GM12878 (cell line): ENCODE data around the gene ACTG1. TPM values are rescaled to one million over a fixed set of nuclear protein-coding genes. Genes with fewer than 3 reads are reported as not detected.

ENCODE experiments used
- ATAC-seq: fragments of 200-7000 bp; cut with Tn5 transposase; 3 replicates; pipeline ENCODE4 v1.9.1; 2020; ENCODE audit warnings: mild to moderate bottlenecking, moderate library complexity
- BruUV-seq: library from RNA; stranded (reverse); fragments of 400-500 nt; replicated peaks from 2 replicates; lab custom pipeline; 2021; lab: Mats Ljungman, UMichigan
- CTCF ChIA-PET: fragments of 300-600 bp; sonication (Branson Sonifier 250); formaldehyde crosslinking; extraction: SDS; loops from one replicate; lab custom pipeline; 2021; ENCODE audit warnings: inconsistent platforms; lab: Yijun Ruan, JAX
- POLR2A ChIA-PET: fragments of 350-600 bp; formaldehyde crosslinking; extraction: SDS; loops from one replicate; lab custom pipeline; 2021; ENCODE audit warnings: inconsistent platforms; lab: Charles Lee
- RAD21 ChIA-PET: fragments of 300-600 bp; sonication (Branson Sonifier 250); formaldehyde crosslinking; loops from one replicate; lab custom pipeline; 2023; ENCODE audit warnings: antibody characterized with exemption; ENCODE audit not compliant: unreplicated experiment; lab: Charles Lee
- SMC1A ChIA-PET: fragments of 300-600 bp; sonication (Branson Sonifier 250); formaldehyde crosslinking; loops from one replicate; lab custom pipeline; 2023; ENCODE audit not compliant: unreplicated experiment, uncharacterized antibody; lab: Charles Lee
- DNase-seq: peaks from one replicate; pipeline ENCODE4 v3.0.0-alpha.2; 2011; ENCODE audit warnings: low read depth, low spot score
- FAIRE-seq: peaks from 3 replicates; lab custom pipeline; 2011; peaks lifted over from hg19 to GRCh38; lab: Jason Lieb, UNC
- H2AFZ ChIP-seq: 2 replicates; pipeline ENCODE4 v1.6.0; 2011; ENCODE audit warnings: low read depth, low read length, control low read depth; ENCODE audit not compliant: control insufficient read depth
- H3K27ac ChIP-seq: 2 replicates; pipeline ENCODE4 v1.5.1; 2011; ENCODE audit warnings: control low read depth; ENCODE audit not compliant: control insufficient read depth, insufficient read depth
- H3K27me3 ChIP-seq, 2 experiments: replicated peaks in 1 of 2; 2 replicates each; pipeline versions ENCODE4 v1.6.0 to v1.6.1; 2011; ENCODE audit warnings: low read length in 1 of 2; ENCODE audit not compliant: control insufficient read depth in 2 of 2, insufficient read depth in 2 of 2
- H3K36me3 ChIP-seq, 2 experiments: 2 replicates each; pipeline ENCODE4 v1.5.1; 2011; ENCODE audit warnings: low read length in 1 of 2; ENCODE audit not compliant: control insufficient read depth in 2 of 2, insufficient read depth in 2 of 2
- H3K4me1 ChIP-seq: 2 replicates; pipeline ENCODE4 v1.6.1; 2011; ENCODE audit warnings: mild to moderate bottlenecking, low read length, moderate library complexity, mixed read lengths; ENCODE audit not compliant: control insufficient read depth, insufficient read depth
- H3K4me2 ChIP-seq: 2 replicates; pipeline ENCODE4 v1.6.0; 2011; ENCODE audit warnings: control low read depth; ENCODE audit not compliant: control insufficient read depth, insufficient read depth
- H3K4me3 ChIP-seq: fragments of 200-600 bp; sonication (generic); 2 replicates; pipeline ENCODE4 v1.5.1; 2016
- H3K79me2 ChIP-seq: 2 replicates; pipeline ENCODE4 v1.6.0; 2011; ENCODE audit warnings: low read length; ENCODE audit not compliant: control insufficient read depth, insufficient read depth
- H3K9ac ChIP-seq: 2 replicates; pipeline ENCODE4 v1.8.0; 2011; ENCODE audit warnings: low read length, control low read depth, mixed read lengths; ENCODE audit not compliant: control insufficient read depth, insufficient read depth
- H3K9me3 ChIP-seq: replicated peaks from 3 replicates; pipeline ENCODE4 v1.5.1; 2011; ENCODE audit warnings: mild to moderate bottlenecking, low read length; ENCODE audit not compliant: control insufficient read depth, insufficient read depth
- H4K20me1 ChIP-seq: 2 replicates; pipeline ENCODE4 v1.6.0; 2011; ENCODE audit not compliant: control insufficient read depth, insufficient read depth
- CBX3 ChIP-seq: fragments of 200-600 bp; sonication (generic); IDR thresholded peaks from 2 replicates; pipeline ENCODE4 v1.6.1; 2016; ENCODE audit warnings: low read depth, borderline replicate concordance
- TCF7 ChIP-seq: IDR thresholded peaks from 2 replicates; pipeline ENCODE4 v1.6.1; 2014; ENCODE audit warnings: antibody characterized with exemption, borderline replicate concordance
- WGBS: methylation state at CpG from one replicate; pipeline ENCODE4 v1.1.6; 2016; ENCODE audit warnings: low lambda C conversion rate; ENCODE audit not compliant: insufficient replicate concordance, insufficient coverage; ENCODE audit errors: missing lambda C conversion rate; 5-methylcytosine and 5-hydroxymethylcytosine counted together
- in situ Hi-C: fragments of 300-500 bp; cut with MboI; formaldehyde crosslinking; loops from 9 replicates; pipeline ENCODE4 v1.14.3; 2018; ENCODE audit warnings: mixed read lengths
- intact Hi-C: fragments of 100-400 bp; cut with micrococcal nuclease; formaldehyde crosslinking; loops from one replicate; pipeline ENCODE4 v1.14.2; 2022; ENCODE audit not compliant: unreplicated experiment
- polyA plus RNA-seq, 11 experiments: library from polyadenylated mRNA; depleted of rRNA in 4 of 11; unstranded in 6 of 11; stranded (reverse) in 5 of 11; fragments of >200 nt; fragmentation: Nextera tagmentation in 4 of 11; fragmentation: Illumina TruSeq in 1 of 11; extraction: Ambion mirVana in 4 of 11; extraction: Trizol in 1 of 11; gene quantifications; 1 replicate in 1 of 11; 2 replicates in 10 of 11; pipeline versions ENCODE4 v1.2.1 to v1.2.3, GENCODE V29; 2011 to 2016; ENCODE audit warnings: inconsistent platforms in 2 of 11, missing spikeins in 2 of 11, low read depth in 1 of 11
- total RNA-seq, 4 experiments: library from RNA; depleted of rRNA in 3 of 4; stranded (reverse); fragments of >200 nt in 3 of 4; fragmentation: Illumina TruSeq in 1 of 4; extraction: Trizol in 1 of 4; gene quantifications; 2 replicates each; pipeline versions ENCODE4 v1.2.1 to v1.2.3, GENCODE V29; 2013 to 2021
- TF ChIP-seq, protein P1 (sequence below): fragments of 450-650 bp; IDR thresholded peaks from 2 replicates; pipeline ENCODE4 v1.6.1; 2016; ENCODE audit warnings: mild to moderate bottlenecking

The ACTG1 gene
- total and polyA plus RNA-seq, 10 of the 15 experiments (the other 5 are each of a cell fraction or from before 2014, with no cell fraction given) = 810 to 6,105 (median 3,650) TPM

DNA sequence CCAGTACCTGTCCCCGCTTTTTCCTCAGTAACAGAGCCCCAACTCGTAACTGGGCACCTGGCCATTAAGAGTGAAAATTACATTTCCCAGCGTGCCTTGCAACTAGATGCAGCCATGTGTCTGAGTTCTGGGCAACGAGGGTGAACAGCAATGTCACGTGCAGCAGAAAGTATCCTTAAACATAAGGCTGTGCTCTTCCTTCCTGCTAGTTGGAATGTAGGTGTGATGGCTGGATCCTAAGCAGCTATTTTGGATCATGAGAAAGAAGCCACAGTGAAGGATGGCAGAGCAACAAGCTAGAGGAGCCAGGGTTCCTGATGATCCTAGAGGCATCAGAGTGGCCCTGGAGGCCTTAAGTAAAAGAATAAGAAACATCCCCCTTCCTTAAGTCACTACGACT lies 36.0 kb downstream of the ACTG1 start:
- no peaks in the 10 kb centered on the region for H4K20me1 ChIP-seq
- ATAC-seq (no peak), FAIRE-seq (no peak), DNase-seq (no peak)
- SMC1A ChIA-PET = no interaction called here
- no peak overlapping the region for H3K4me3 ChIP-seq
- BruUV-seq = no TSS peak
- H3K4me2 ChIP-seq = no peak overlapping the region
- peaks cover 1 to 2% of the 10 kb centered on the region in 2 experiments; a peak in 1 of 4 replicates for H3K27me3 ChIP-seq
- intact Hi-C loops = no loop called here
- no peak overlapping the region for H2AFZ ChIP-seq
- no peak overlapping the region for H3K27ac ChIP-seq
- in situ Hi-C loops = loop anchor here (5.0 to 25.0 kb wide), 2 partner anchors 219 to 339 kb away; no protein-coding TSS in a partner anchor
- H3K9me3 ChIP-seq = no peaks in the 10 kb centered on the region; the same call in 2 of the 3 replicates
- 20% methylated on average over 6 of the region's 6 CpGs for WGBS
- TF ChIP-seq, protein P1, sequence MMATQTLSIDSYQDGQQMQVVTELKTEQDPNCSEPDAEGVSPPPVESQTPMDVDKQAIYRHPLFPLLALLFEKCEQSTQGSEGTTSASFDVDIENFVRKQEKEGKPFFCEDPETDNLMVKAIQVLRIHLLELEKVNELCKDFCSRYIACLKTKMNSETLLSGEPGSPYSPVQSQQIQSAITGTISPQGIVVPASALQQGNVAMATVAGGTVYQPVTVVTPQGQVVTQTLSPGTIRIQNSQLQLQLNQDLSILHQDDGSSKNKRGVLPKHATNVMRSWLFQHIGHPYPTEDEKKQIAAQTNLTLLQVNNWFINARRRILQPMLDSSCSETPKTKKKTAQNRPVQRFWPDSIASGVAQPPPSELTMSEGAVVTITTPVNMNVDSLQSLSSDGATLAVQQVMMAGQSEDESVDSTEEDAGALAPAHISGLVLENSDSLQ = no peak
- no peak for TF ChIP-seq CBX3
- H3K4me1 ChIP-seq = no peaks in the 10 kb centered on the region
- no peak overlapping the region for H3K9ac ChIP-seq
- RAD21 ChIA-PET = no interaction called here
- CTCF ChIA-PET = no interaction called here
- POLR2A ChIA-PET = interaction anchor here (0.5 kb wide), 1 partner anchor 168 kb away, joined by 3 read pairs; no protein-coding TSS in a partner anchor
- H3K79me2 ChIP-seq = no peaks in the 10 kb centered on the region
- H3K36me3 ChIP-seq = no peaks in the 10 kb centered on the region

DNA sequence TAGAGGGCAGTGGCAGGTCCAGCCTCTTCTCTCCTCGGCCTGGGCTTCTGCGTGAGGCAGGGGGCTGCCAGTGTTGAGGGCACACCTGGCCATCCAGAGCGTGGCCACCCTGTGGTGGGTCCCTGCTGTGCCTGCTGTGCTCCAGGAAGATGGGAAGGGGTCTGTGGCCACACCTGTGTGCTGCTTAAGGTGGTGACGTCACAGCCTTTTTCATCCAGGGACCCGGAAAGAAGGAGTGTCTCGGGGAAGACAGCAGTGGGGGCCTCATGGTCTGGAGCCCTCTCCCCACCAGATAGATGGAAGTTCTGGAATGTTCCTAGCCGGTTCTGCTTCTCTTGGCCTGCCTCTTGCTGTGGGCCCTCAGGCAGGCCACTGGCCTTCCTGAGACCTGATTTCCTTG lies 36.5 kb downstream of the ACTG1 start:
- SMC1A ChIA-PET = no interaction called here

More for the DNA sequence above, 36.5 kb downstream of the ACTG1 start:
- H3K79me2 ChIP-seq = no peaks in the 10 kb centered on the region
- in situ Hi-C loops (loop anchor here (5.0 to 25.0 kb wide), 2 partner anchors 219 to 339 kb away; no protein-coding TSS in a partner anchor), intact Hi-C loops (no loop called here)
- RAD21 ChIA-PET = no interaction called here
- H3K4me1 ChIP-seq = no peaks in the 10 kb centered on the region
- DNase-seq = no peak
- no peak for FAIRE-seq
- no peak overlapping the region for H3K9ac ChIP-seq
- no peak overlapping the region for H3K27ac ChIP-seq
- TF ChIP-seq TCF7 = no peak
- no TSS peak for BruUV-seq
- H4K20me1 ChIP-seq = no peaks in the 10 kb centered on the region
- WGBS = 51% methylated on average over 7 of the region's 7 CpGs
- no peak for ATAC-seq
- no peak overlapping the region for H3K4me2 ChIP-seq
- POLR2A ChIA-PET = no interaction called here
- CTCF ChIA-PET = no interaction called here
- peaks cover 1 to 2% of the 10 kb centered on the region in 2 experiments; a peak in 1 of 4 replicates for H3K27me3 ChIP-seq
- no peaks in the 10 kb centered on the region; the same call in 2 of the 3 replicates for H3K9me3 ChIP-seq
- H3K4me3 ChIP-seq = no peak overlapping the region
- no peak overlapping the region for H2AFZ ChIP-seq
- no peaks in the 10 kb centered on the region for H3K36me3 ChIP-seq
